SJSA1 (cell line): ENCODE measurements around the gene APPL2. TPM values are rescaled to one million over a fixed set of nuclear protein-coding genes. Genes with fewer than 3 reads are reported as not detected.

Source experiments
- DNase-seq, 2 experiments: peaks; one replicate each; pipeline ENCODE4 v3.0.0-alpha.2; 2015 to 2020; ENCODE audit warnings: low spot score in 2 of 2, low read depth in 1 of 2
- H3K27ac ChIP-seq: fragments of 250-450 bp; sonication (Bioruptor Pico); 2 replicates; pipeline ENCODE4 v1.5.1; 2020; ENCODE audit warnings: mild to moderate bottlenecking, moderate library complexity
- H3K27me3 ChIP-seq: fragments of 250-450 bp; sonication (Bioruptor Pico); replicated peaks from 2 replicates; pipeline ENCODE4 v1.5.1; 2020; ENCODE audit warnings: mild to moderate bottlenecking, moderate library complexity
- H3K36me3 ChIP-seq: fragments of 250-450 bp; sonication (Bioruptor Pico); 2 replicates; pipeline ENCODE4 v1.5.1; 2020; ENCODE audit warnings: mild to moderate bottlenecking
- H3K4me1 ChIP-seq: fragments of 250-450 bp; sonication (Bioruptor Pico); replicated peaks from 2 replicates; pipeline ENCODE4 v1.6.1; 2021; ENCODE audit warnings: mild to moderate bottlenecking
- H3K4me3 ChIP-seq: fragments of 250-450 bp; sonication (Bioruptor Pico); 2 replicates; pipeline ENCODE4 v1.5.1; 2020; ENCODE audit warnings: mild to moderate bottlenecking
- H3K9me3 ChIP-seq: fragments of 250-450 bp; sonication (Bioruptor Pico); replicated peaks from 2 replicates; pipeline ENCODE4 v1.5.1; 2020; ENCODE audit warnings: mild to moderate bottlenecking
- total RNA-seq: library from RNA; depleted of rRNA; stranded (reverse); fragments of >200 nt; shearing (Covaris generic); gene quantifications from 2 replicates; pipeline ENCODE4 v1.2.3, GENCODE V29; 2014

The APPL2 gene
- total RNA-seq, 1 experiment from 2014 or later: 519 TPM

GRCh38 chr12:105224399-105224798 is 11.6 kb downstream of the APPL2 start:
- H3K27ac ChIP-seq: no peak overlapping the region
- peaks cover 62% of the 10 kb centered on the region for H3K4me1 ChIP-seq
- peaks cover 98% of the 10 kb centered on the region for H3K36me3 ChIP-seq
- no peak overlapping the region for H3K4me3 ChIP-seq
- no peaks in the 10 kb centered on the region for H3K9me3 ChIP-seq
- DNase-seq: peak in 1 of 2 experiments; percentile 74
- no peaks in the 10 kb centered on the region for H3K27me3 ChIP-seq

- peaks cover 98% of the 10 kb centered on the region for H3K36me3 ChIP-seq
Measured at GRCh38 chr12:105223884-105224283, 12.1 kb downstream of the APPL2 start.

GRCh38 chr12:105223352-105223845 is 12.6 kb downstream of the APPL2 start:
- Histone ChIP-seq H3K9me3 (no peaks in the 10 kb centered on the region), H3K36me3 (peaks cover 100% of the 10 kb centered on the region), H3K27me3 (no peaks in the 10 kb centered on the region), H3K27ac (no peak overlapping the region), H3K4me3 (no peak overlapping the region), H3K4me1 (peaks cover 55% of the 10 kb centered on the region)
- peak in 1 of 2 experiments; percentile 86 for DNase-seq

More at GRCh38 chr12:105223884-105224283, 12.1 kb downstream of the APPL2 start:
- Histone ChIP-seq H3K27ac (no peak overlapping the region), H3K9me3 (no peaks in the 10 kb centered on the region), H3K27me3 (no peaks in the 10 kb centered on the region), H3K4me3 (no peak overlapping the region), H3K4me1 (peaks cover 60% of the 10 kb centered on the region)
- peak in 1 of 2 experiments; percentile 78 for DNase-seq

GRCh38 chr12:105222726-105223351 is 13.1 kb downstream of the APPL2 start:
- Histone ChIP-seq H3K4me3 (no peak overlapping the region), H3K4me1 (peaks cover 50% of the 10 kb centered on the region), H3K36me3 (peaks cover 100% of the 10 kb centered on the region), H3K9me3 (no peaks in the 10 kb centered on the region), H3K27ac (no peak overlapping the region), H3K27me3 (no peaks in the 10 kb centered on the region)
- DNase-seq: peak in 1 of 2 experiments; percentile 83

GRCh38 chr12:105222284-105222655 is 13.7 kb downstream of the APPL2 start:
- Histone ChIP-seq H3K27ac (no peak overlapping the region), H3K4me3 (no peak overlapping the region), H3K4me1 (peaks cover 44% of the 10 kb centered on the region), H3K9me3 (no peaks in the 10 kb centered on the region), H3K36me3 (peaks cover 100% of the 10 kb centered on the region), H3K27me3 (no peaks in the 10 kb centered on the region)
- no peak for DNase-seq

- no peak overlapping the region for H3K4me3 ChIP-seq
- DNase-seq: peak in 1 of 2 experiments; percentile 89
- no peak overlapping the region for H3K27ac ChIP-seq
- peaks cover 40% of the 10 kb centered on the region for H3K4me1 ChIP-seq
- H3K36me3 ChIP-seq: peaks cover 100% of the 10 kb centered on the region
- H3K9me3 ChIP-seq: no peaks in the 10 kb centered on the region
- no peaks in the 10 kb centered on the region for H3K27me3 ChIP-seq
Measured at GRCh38 chr12:105221583-105222283, 14.2 kb downstream of the APPL2 start.

- Histone ChIP-seq H3K36me3 (peaks cover 100% of the 10 kb centered on the region), H3K9me3 (no peaks in the 10 kb centered on the region), H3K27me3 (no peaks in the 10 kb centered on the region), H3K4me3 (no peak overlapping the region), H3K4me1 (peaks cover 31% of the 10 kb centered on the region), H3K27ac (peak overlapping the region; percentile 8; the same call in 1 of the 2 replicates)
- no peak for DNase-seq
Measured at GRCh38 chr12:105220929-105221290, 15.1 kb downstream of the APPL2 start.

GRCh38 chr12:105220150-105220928 is 15.6 kb downstream of the APPL2 start:
- Histone ChIP-seq H3K27ac (peak overlapping the region; percentile 8), H3K4me3 (no peak overlapping the region), H3K36me3 (peaks cover 100% of the 10 kb centered on the region), H3K27me3 (no peaks in the 10 kb centered on the region), H3K9me3 (no peaks in the 10 kb centered on the region), H3K4me1 (peaks cover 26% of the 10 kb centered on the region)
- peak; percentile 85 to 96 for DNase-seq

- H3K27ac ChIP-seq: peak overlapping the region; percentile 8
- H3K4me3 ChIP-seq: no peak overlapping the region
- peaks cover 100% of the 10 kb centered on the region for H3K36me3 ChIP-seq
- peaks cover 35% of the 10 kb centered on the region for H3K4me1 ChIP-seq
- no peaks in the 10 kb centered on the region for H3K27me3 ChIP-seq
- H3K9me3 ChIP-seq: no peaks in the 10 kb centered on the region
- DNase-seq: no peak
Measured at GRCh38 chr12:105219261-105220028, 16.5 kb downstream of the APPL2 start.

GRCh38 chr12:105218434-105218833 is 17.5 kb downstream of the APPL2 start:
- peak in 1 of 2 experiments; percentile 84 for DNase-seq
- H3K9me3 ChIP-seq: no peaks in the 10 kb centered on the region
- no peaks in the 10 kb centered on the region for H3K27me3 ChIP-seq
- H3K4me3 ChIP-seq: no peak overlapping the region
- H3K27ac ChIP-seq: no peak overlapping the region
- H3K4me1 ChIP-seq: peaks cover 45% of the 10 kb centered on the region
- peaks cover 100% of the 10 kb centered on the region for H3K36me3 ChIP-seq

- H3K4me1 ChIP-seq: peaks cover 52% of the 10 kb centered on the region
- no peaks in the 10 kb centered on the region for H3K9me3 ChIP-seq
- DNase-seq: peak; percentile 74 to 98
- H3K27me3 ChIP-seq: no peaks in the 10 kb centered on the region
- peak overlapping the region; percentile 75 for H3K27ac ChIP-seq
- H3K36me3 ChIP-seq: peaks cover 95% of the 10 kb centered on the region
- H3K4me3 ChIP-seq: no peak overlapping the region
Measured at GRCh38 chr12:105214670-105215375, 21.2 kb downstream of the APPL2 start.

- DNase-seq: peak in 1 of 2 experiments; percentile 71
- peaks cover 51% of the 10 kb centered on the region for H3K4me1 ChIP-seq
- peak overlapping the region; percentile 75 for H3K27ac ChIP-seq
- peaks cover 95% of the 10 kb centered on the region for H3K36me3 ChIP-seq
- no peaks in the 10 kb centered on the region for H3K9me3 ChIP-seq
- no peak overlapping the region for H3K4me3 ChIP-seq
- H3K27me3 ChIP-seq: no peaks in the 10 kb centered on the region
Measured at GRCh38 chr12:105214148-105214547, 21.8 kb downstream of the APPL2 start.

- Histone ChIP-seq H3K4me3 (no peak overlapping the region), H3K9me3 (no peaks in the 10 kb centered on the region), H3K27me3 (no peaks in the 10 kb centered on the region), H3K36me3 (peaks cover 95% of the 10 kb centered on the region), H3K27ac (peak overlapping the region; percentile 75), H3K4me1 (peaks cover 52% of the 10 kb centered on the region)
- peak; percentile 100 for DNase-seq
Measured at GRCh38 chr12:105212438-105212837, 23.5 kb downstream of the APPL2 start.
